PFSK-1 (cell line): Measurements from ENCODE around the gene CAMKMT.

Experiments
- FOXP2 ChIP-seq: optimal IDR thresholded peaks from 2 replicates; pipeline ENCODE3; 2011; ENCODE audit warnings: borderline replicate concordance, control low read depth, inconsistent platforms; ENCODE audit not compliant: insufficient read depth; ENCODE audit errors: extremely low read length, extremely low read depth
- POLR2AphosphoS5 ChIP-seq: IDR thresholded peaks from 2 replicates; pipeline ENCODE4 v1.6.1; 2012; ENCODE audit warnings: low read depth, mild to moderate bottlenecking, control low read depth, low read length, moderate library complexity
- SIN3A ChIP-seq: IDR thresholded peaks from 2 replicates; pipeline ENCODE4 v1.6.1; 2012; ENCODE audit warnings: mild to moderate bottlenecking, low read length, moderate library complexity, borderline replicate concordance; ENCODE audit not compliant: insufficient read depth
- TAF1 ChIP-seq: IDR thresholded peaks from 2 replicates; pipeline ENCODE4 v1.6.1; 2012; ENCODE audit warnings: low read length, control low read depth, borderline replicate concordance; ENCODE audit not compliant: insufficient read depth
- TF ChIP-seq, protein P1 (sequence below), 2 experiments: IDR thresholded peaks; 2 replicates each; pipeline versions ENCODE4 v1.6.1 to v1.8.0; 2011 to 2012; ENCODE audit warnings: low read depth in 2 of 2, low read length in 2 of 2, control low read depth in 1 of 2, inconsistent platforms in 1 of 2, mild to moderate bottlenecking in 1 of 2, moderate library complexity in 1 of 2; ENCODE audit not compliant: insufficient read depth in 1 of 2

DNA sequence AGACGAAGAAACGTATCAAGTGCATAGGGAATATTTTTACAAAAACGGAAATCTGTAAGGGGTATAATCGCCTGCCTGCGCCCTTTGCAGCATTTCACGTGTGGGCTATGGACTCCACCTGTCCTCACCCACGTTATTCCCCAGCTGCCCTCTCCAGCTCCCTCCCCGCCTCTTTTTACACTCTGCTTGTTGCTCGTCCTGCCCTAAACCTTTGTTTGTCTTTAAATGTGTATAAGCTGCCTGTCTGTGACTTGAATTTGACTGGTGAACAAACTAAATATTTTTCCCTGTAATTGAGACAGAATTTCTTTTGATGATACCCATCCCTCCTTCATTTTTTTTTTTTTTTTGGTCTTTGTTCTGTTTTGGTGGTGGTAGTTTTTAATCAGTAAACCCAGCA lies 410.4 kb downstream of the CAMKMT start:
- TF ChIP-seq POLR2AphosphoS5 (no peak), SIN3A (no peak), TAF1 (no peak), FOXP2 (no peak)
- TF ChIP-seq, protein P1, sequence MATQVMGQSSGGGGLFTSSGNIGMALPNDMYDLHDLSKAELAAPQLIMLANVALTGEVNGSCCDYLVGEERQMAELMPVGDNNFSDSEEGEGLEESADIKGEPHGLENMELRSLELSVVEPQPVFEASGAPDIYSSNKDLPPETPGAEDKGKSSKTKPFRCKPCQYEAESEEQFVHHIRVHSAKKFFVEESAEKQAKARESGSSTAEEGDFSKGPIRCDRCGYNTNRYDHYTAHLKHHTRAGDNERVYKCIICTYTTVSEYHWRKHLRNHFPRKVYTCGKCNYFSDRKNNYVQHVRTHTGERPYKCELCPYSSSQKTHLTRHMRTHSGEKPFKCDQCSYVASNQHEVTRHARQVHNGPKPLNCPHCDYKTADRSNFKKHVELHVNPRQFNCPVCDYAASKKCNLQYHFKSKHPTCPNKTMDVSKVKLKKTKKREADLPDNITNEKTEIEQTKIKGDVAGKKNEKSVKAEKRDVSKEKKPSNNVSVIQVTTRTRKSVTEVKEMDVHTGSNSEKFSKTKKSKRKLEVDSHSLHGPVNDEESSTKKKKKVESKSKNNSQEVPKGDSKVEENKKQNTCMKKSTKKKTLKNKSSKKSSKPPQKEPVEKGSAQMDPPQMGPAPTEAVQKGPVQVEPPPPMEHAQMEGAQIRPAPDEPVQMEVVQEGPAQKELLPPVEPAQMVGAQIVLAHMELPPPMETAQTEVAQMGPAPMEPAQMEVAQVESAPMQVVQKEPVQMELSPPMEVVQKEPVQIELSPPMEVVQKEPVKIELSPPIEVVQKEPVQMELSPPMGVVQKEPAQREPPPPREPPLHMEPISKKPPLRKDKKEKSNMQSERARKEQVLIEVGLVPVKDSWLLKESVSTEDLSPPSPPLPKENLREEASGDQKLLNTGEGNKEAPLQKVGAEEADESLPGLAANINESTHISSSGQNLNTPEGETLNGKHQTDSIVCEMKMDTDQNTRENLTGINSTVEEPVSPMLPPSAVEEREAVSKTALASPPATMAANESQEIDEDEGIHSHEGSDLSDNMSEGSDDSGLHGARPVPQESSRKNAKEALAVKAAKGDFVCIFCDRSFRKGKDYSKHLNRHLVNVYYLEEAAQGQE (IDR thresholded peaks at IDR 0.05; ENCODE audit: insufficient read depth in 1 of 2, low read depth in 2 of 2, low read length in 2 of 2) = no peak
